Measurements from ENCODE around the gene COPS4.

The COPS4 gene

GRCh38 chr4:83013902-83014301 is 21.1 kb upstream of the COPS4 start:
- no peak for TF ChIP-seq TAF1 (IDR thresholded peaks at IDR 0.05; ENCODE audit: borderline replicate concordance, insufficient read depth, low read length)
- no peak for TF ChIP-seq FOXP2 (optimal IDR thresholded peaks at IDR 0.05; ENCODE audit: borderline replicate concordance, extremely low read depth, extremely low read length, insufficient read depth)
- TF ChIP-seq SIN3A (IDR thresholded peaks at IDR 0.05; ENCODE audit: borderline replicate concordance, insufficient read depth, low read length): no peak
- TF ChIP-seq, protein P1, sequence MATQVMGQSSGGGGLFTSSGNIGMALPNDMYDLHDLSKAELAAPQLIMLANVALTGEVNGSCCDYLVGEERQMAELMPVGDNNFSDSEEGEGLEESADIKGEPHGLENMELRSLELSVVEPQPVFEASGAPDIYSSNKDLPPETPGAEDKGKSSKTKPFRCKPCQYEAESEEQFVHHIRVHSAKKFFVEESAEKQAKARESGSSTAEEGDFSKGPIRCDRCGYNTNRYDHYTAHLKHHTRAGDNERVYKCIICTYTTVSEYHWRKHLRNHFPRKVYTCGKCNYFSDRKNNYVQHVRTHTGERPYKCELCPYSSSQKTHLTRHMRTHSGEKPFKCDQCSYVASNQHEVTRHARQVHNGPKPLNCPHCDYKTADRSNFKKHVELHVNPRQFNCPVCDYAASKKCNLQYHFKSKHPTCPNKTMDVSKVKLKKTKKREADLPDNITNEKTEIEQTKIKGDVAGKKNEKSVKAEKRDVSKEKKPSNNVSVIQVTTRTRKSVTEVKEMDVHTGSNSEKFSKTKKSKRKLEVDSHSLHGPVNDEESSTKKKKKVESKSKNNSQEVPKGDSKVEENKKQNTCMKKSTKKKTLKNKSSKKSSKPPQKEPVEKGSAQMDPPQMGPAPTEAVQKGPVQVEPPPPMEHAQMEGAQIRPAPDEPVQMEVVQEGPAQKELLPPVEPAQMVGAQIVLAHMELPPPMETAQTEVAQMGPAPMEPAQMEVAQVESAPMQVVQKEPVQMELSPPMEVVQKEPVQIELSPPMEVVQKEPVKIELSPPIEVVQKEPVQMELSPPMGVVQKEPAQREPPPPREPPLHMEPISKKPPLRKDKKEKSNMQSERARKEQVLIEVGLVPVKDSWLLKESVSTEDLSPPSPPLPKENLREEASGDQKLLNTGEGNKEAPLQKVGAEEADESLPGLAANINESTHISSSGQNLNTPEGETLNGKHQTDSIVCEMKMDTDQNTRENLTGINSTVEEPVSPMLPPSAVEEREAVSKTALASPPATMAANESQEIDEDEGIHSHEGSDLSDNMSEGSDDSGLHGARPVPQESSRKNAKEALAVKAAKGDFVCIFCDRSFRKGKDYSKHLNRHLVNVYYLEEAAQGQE (IDR thresholded peaks at IDR 0.05; ENCODE audit: insufficient read depth in 1 of 2, low read depth in 2 of 2, low read length in 2 of 2): no peak
- no peak for TF ChIP-seq POLR2AphosphoS5 (IDR thresholded peaks at IDR 0.05; ENCODE audit: low read depth, low read length)

- TF ChIP-seq TAF1 (IDR thresholded peaks at IDR 0.05; ENCODE audit: borderline replicate concordance, insufficient read depth, low read length): no peak
- no peak for TF ChIP-seq POLR2AphosphoS5 (IDR thresholded peaks at IDR 0.05; ENCODE audit: low read depth, low read length)
- TF ChIP-seq FOXP2 (optimal IDR thresholded peaks at IDR 0.05; ENCODE audit: borderline replicate concordance, extremely low read depth, extremely low read length, insufficient read depth): no peak
- TF ChIP-seq, protein P1 (IDR thresholded peaks at IDR 0.05; ENCODE audit: insufficient read depth in 1 of 2, low read depth in 2 of 2, low read length in 2 of 2): no peak
- TF ChIP-seq SIN3A (IDR thresholded peaks at IDR 0.05; ENCODE audit: borderline replicate concordance, insufficient read depth, low read length): no peak
These were observed 15.0 kb upstream of the COPS4 start for GRCh38 chr4:83019794-83020494.

GRCh38 chr4:83022724-83023450 is 12.1 kb upstream of the COPS4 start:
- TF ChIP-seq FOXP2 (optimal IDR thresholded peaks at IDR 0.05; ENCODE audit: borderline replicate concordance, extremely low read depth, extremely low read length, insufficient read depth) (no peak), POLR2AphosphoS5 (IDR thresholded peaks at IDR 0.05; ENCODE audit: low read depth, low read length) (no peak), SIN3A (IDR thresholded peaks at IDR 0.05; ENCODE audit: borderline replicate concordance, insufficient read depth, low read length) (no peak), TAF1 (IDR thresholded peaks at IDR 0.05; ENCODE audit: borderline replicate concordance, insufficient read depth, low read length) (no peak)
- TF ChIP-seq, protein P1 (IDR thresholded peaks at IDR 0.05; ENCODE audit: insufficient read depth in 1 of 2, low read depth in 2 of 2, low read length in 2 of 2): no peak

DNA sequence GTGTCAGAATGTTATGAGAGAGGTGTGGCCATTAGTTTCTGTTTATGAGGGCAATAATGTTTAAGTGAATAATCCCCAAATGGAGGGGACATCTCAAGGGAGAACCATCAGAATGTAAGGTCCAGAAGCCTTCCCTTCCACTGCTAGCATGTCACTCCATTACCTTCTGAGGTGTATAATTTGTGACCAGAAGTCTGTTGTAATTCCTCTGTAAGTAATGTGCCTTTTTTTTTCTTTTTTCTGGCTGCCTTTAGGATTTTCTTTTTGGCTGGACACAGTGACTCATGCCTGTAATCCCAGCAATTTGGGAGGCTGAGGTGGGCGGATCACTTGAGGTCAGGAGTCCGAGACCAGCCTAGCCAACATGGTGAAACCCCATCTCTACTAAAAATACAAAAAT is 10.8 kb upstream of the COPS4 start:
- TF ChIP-seq SIN3A (IDR thresholded peaks at IDR 0.05; ENCODE audit: borderline replicate concordance, insufficient read depth, low read length) (no peak), FOXP2 (optimal IDR thresholded peaks at IDR 0.05; ENCODE audit: borderline replicate concordance, extremely low read depth, extremely low read length, insufficient read depth) (no peak), POLR2AphosphoS5 (IDR thresholded peaks at IDR 0.05; ENCODE audit: low read depth, low read length) (no peak), TAF1 (IDR thresholded peaks at IDR 0.05; ENCODE audit: borderline replicate concordance, insufficient read depth, low read length) (no peak)
- TF ChIP-seq, protein P1 (IDR thresholded peaks at IDR 0.05; ENCODE audit: insufficient read depth in 1 of 2, low read depth in 2 of 2, low read length in 2 of 2): no peak
